Effector memory CD4-positive, alpha-beta T cell (primary cell): ENCODE measurements around the gene PRSS23.
A peak's percentile ranks its signal among the peaks of the same experiment; 100 is the strongest.
"Not testable (repeated sequence)": the region's sequence is repeated elsewhere in the genome, so short reads cannot be mapped to it uniquely, and the experiment has no call there.

ENCODE experiments used
- DNase-seq, 3 donors: peaks; one replicate each; pipeline ENCODE4 v3.0.0-alpha.2; 2020
- H3K27ac ChIP-seq: 2 replicates; pipeline ENCODE4 v1.7.0; 2013; ENCODE audit warnings: mild to moderate bottlenecking, low read length, moderate library complexity; ENCODE audit not compliant: insufficient read depth, poor library complexity, severe bottlenecking
- H3K27me3 ChIP-seq: replicated peaks from 2 replicates; pipeline ENCODE4 v1.7.0; 2013; ENCODE audit warnings: mild to moderate bottlenecking, low read length; ENCODE audit not compliant: insufficient read depth, control insufficient read depth, poor library complexity, severe bottlenecking
- H3K36me3 ChIP-seq: 2 replicates; pipeline ENCODE4 v1.7.0; 2013; ENCODE audit warnings: mild to moderate bottlenecking, low read length, moderate library complexity; ENCODE audit not compliant: control insufficient read depth, insufficient read depth
- H3K4me1 ChIP-seq: 2 replicates; pipeline ENCODE4 v1.7.0; 2013; ENCODE audit warnings: low read length, mild to moderate bottlenecking; ENCODE audit not compliant: control insufficient read depth, insufficient read depth, poor library complexity, severe bottlenecking
- H3K4me3 ChIP-seq: 2 replicates; pipeline ENCODE4 v1.7.0; 2013; ENCODE audit warnings: low read length, low read depth, mild to moderate bottlenecking; ENCODE audit not compliant: insufficient read depth, poor library complexity, severe bottlenecking
- H3K9me3 ChIP-seq: 2 replicates; pipeline ENCODE4 v1.7.0; 2013; ENCODE audit warnings: mild to moderate bottlenecking, low read length, moderate library complexity; ENCODE audit not compliant: control insufficient read depth
- total RNA-seq, 3 donors: gene quantifications; one replicate each; lab custom pipeline; 2026; lab: John Stamatoyannopoulos, UW

Gene PRSS23, protein sequence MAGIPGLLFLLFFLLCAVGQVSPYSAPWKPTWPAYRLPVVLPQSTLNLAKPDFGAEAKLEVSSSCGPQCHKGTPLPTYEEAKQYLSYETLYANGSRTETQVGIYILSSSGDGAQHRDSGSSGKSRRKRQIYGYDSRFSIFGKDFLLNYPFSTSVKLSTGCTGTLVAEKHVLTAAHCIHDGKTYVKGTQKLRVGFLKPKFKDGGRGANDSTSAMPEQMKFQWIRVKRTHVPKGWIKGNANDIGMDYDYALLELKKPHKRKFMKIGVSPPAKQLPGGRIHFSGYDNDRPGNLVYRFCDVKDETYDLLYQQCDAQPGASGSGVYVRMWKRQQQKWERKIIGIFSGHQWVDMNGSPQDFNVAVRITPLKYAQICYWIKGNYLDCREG
- 0 to 7.7 (median 0.17) reads per million in 3 donors for total RNA-seq

DNA sequence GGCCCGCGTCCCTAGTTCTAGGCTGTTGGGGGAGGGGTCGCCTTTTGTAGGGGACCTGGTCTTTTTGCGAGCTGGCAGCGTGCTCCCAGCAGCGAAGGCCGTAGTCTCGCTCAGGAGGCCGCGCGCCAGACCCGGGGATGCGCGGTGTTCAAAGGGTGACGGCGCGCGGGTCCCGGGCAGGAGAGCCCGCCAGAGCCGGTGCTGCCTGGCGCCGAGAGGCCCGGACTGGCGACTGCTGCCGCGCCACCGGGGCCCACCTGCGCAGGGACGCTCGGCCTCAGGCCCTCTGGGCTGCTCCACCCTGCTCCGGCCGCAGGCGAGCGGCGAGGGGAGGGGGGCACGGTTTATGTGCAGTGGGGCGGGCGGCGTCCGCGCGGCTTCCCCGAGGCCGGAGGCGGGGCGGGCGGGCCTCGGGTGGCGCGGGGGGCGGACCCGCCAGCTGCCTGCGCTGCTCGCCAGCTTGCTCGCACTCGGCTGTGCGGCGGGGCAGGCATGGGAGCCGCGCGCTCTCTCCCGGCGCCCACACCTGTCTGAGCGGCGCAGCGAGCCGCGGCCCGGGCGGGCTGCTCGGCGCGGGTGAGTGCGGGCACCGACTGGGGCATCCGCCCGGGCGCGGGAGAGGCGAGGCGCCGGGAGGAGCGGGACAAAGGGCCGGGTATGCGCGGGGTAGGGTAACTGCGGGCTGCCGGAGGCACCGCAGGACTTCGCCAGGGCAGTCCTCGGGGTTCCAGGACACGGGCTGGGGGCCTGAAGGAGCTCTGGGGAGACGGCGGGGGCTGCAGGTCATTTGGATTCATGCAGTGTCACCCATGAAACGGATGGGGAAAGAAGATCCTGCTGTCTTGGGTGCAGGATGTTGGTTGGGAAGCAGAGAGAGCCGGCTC lies at the start of gene PRSS23:
PRSS23 (plus strand) TSS at position 467 of the 884 bp plus-strand sequence. CDS start 7,102 bp downstream, outside the sequence.
- H3K4me1 ChIP-seq = no peaks in the 10 kb centered on the region
- no peaks in the 10 kb centered on the region for H3K36me3 ChIP-seq
- DNase-seq = no peak
- H3K27me3 ChIP-seq = peaks cover 8% of the 10 kb centered on the region
- H3K27ac ChIP-seq = no peak within 1 kb of the TSS
- H3K4me3 ChIP-seq = peak within 1 kb of the TSS; percentile 19
- no peaks in the 10 kb centered on the region for H3K9me3 ChIP-seq

- Histone ChIP-seq H3K27ac (no peak overlapping the region), H3K36me3 (no peaks in the 10 kb centered on the region), H3K4me1 (no peaks in the 10 kb centered on the region), H3K9me3 (no peaks in the 10 kb centered on the region), H3K27me3 (no peaks in the 10 kb centered on the region), H3K4me3 (no peak overlapping the region)
- DNase-seq = no peak
Measured at GRCh38 chr11:86753459-86753858, 46.9 kb upstream of the PRSS23 start.

GRCh38 chr11:86755146-86755545 lies 45.2 kb upstream of the PRSS23 start:
- H3K4me3 ChIP-seq = no peak overlapping the region
- H3K27me3 ChIP-seq = no peaks in the 10 kb centered on the region
- DNase-seq = no peak
- no peaks in the 10 kb centered on the region for H3K9me3 ChIP-seq
- H3K36me3 ChIP-seq = no peaks in the 10 kb centered on the region
- no peak overlapping the region for H3K27ac ChIP-seq
- H3K4me1 ChIP-seq = no peaks in the 10 kb centered on the region

GRCh38 chr11:86758171-86758570 lies 42.2 kb upstream of the PRSS23 start:
- H3K36me3 ChIP-seq = no peaks in the 10 kb centered on the region
- no peak overlapping the region for H3K4me3 ChIP-seq
- H3K9me3 ChIP-seq = no peaks in the 10 kb centered on the region
- no peaks in the 10 kb centered on the region for H3K4me1 ChIP-seq
- no peak overlapping the region for H3K27ac ChIP-seq
- no peaks in the 10 kb centered on the region for H3K27me3 ChIP-seq
- DNase-seq = no peak

- no peak overlapping the region for H3K27ac ChIP-seq
- no peak overlapping the region for H3K4me3 ChIP-seq
- no peaks in the 10 kb centered on the region for H3K4me1 ChIP-seq
- DNase-seq = no peak
- H3K9me3 ChIP-seq = no peaks in the 10 kb centered on the region
- H3K27me3 ChIP-seq = no peaks in the 10 kb centered on the region
- H3K36me3 ChIP-seq = no peaks in the 10 kb centered on the region
Measured at GRCh38 chr11:86760577-86760976, 39.8 kb upstream of the PRSS23 start.

- H3K4me1 ChIP-seq = no peaks in the 10 kb centered on the region
- no peak overlapping the region for H3K27ac ChIP-seq
- no peaks in the 10 kb centered on the region for H3K36me3 ChIP-seq
- no peaks in the 10 kb centered on the region for H3K27me3 ChIP-seq
- no peak overlapping the region for H3K4me3 ChIP-seq
- no peak for DNase-seq
- H3K9me3 ChIP-seq = no peaks in the 10 kb centered on the region
Measured at GRCh38 chr11:86761978-86762377, 38.4 kb upstream of the PRSS23 start.

GRCh38 chr11:86765203-86765602 lies 35.1 kb upstream of the PRSS23 start:
- H3K27me3 ChIP-seq = no peaks in the 10 kb centered on the region
- no peak for DNase-seq
- no peak overlapping the region for H3K4me3 ChIP-seq
- no peaks in the 10 kb centered on the region for H3K9me3 ChIP-seq
- H3K36me3 ChIP-seq = no peaks in the 10 kb centered on the region
- no peaks in the 10 kb centered on the region for H3K4me1 ChIP-seq
- H3K27ac ChIP-seq = no peak overlapping the region

- H3K27ac ChIP-seq = no peak overlapping the region
- no peaks in the 10 kb centered on the region for H3K9me3 ChIP-seq
- H3K4me1 ChIP-seq = no peaks in the 10 kb centered on the region
- no peaks in the 10 kb centered on the region for H3K27me3 ChIP-seq
- no peak overlapping the region for H3K4me3 ChIP-seq
- H3K36me3 ChIP-seq = no peaks in the 10 kb centered on the region
- DNase-seq = no peak
Measured at GRCh38 chr11:86765878-86766277, 34.5 kb upstream of the PRSS23 start.

- DNase-seq = no peak
- H3K9me3 ChIP-seq = no peaks in the 10 kb centered on the region
- no peaks in the 10 kb centered on the region for H3K36me3 ChIP-seq
- no peaks in the 10 kb centered on the region for H3K4me1 ChIP-seq
- H3K27ac ChIP-seq = no peak overlapping the region
- H3K27me3 ChIP-seq = no peaks in the 10 kb centered on the region
- no peak overlapping the region for H3K4me3 ChIP-seq
Measured at GRCh38 chr11:86769219-86769618, 31.1 kb upstream of the PRSS23 start.

- H3K4me1 ChIP-seq, H3K4me3 ChIP-seq, DNase-seq, H3K36me3 ChIP-seq, H3K27me3 ChIP-seq, H3K27ac ChIP-seq, H3K9me3 ChIP-seq: not testable (repeated sequence)
Measured at GRCh38 chr11:86770473-86771027, 29.8 kb upstream of the PRSS23 start.
